OCI-M2 (cell line): Measurements from ENCODE around the gene SYT9.

Experiments
- DNase-seq: peaks from one replicate; lab custom pipeline; 2025; ENCODE audit not compliant: unreplicated experiment; lab: John Stamatoyannopoulos, UW

The SYT9 gene

DNA sequence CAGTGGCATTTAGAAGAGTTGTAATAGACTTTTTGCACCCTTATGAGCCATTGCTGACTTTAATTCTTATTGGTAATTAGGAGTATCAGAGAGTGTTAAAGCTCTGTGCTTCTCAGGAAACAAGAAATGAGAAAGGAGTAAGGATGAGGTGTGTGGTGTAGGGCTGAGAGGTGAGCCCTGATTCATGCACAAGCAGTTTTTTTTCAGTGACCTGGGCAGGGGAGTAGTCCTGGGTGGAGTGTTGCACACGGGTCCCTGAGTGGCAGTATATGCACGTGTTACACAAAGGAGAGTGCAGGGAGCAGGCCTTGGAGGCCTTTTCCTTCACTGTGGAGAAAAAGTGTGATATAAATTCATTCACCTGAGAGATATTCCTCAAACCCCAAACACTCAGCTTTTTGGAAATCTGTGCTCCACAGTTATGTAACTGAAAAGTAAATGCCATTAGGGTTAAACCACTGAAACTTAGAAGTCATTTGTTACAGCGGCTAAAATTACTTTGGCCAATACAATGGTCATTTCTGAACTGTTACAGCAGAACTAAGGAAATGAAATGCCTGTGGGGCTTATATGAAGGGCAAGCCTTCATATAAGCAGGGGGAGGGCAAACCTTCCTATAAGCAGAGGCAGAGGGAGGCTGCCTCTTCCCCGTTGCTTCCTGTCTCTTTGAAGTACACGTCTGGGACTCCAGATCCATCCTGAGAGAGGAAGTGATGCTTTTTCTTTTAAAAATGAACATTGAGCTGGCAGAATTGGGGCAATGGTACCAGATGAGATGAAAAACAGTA is 171.0 kb downstream of the SYT9 start:
- no peak for DNase-seq

- no peak for DNase-seq
Observed at GRCh38 chr11:7423946-7424345, 172.2 kb downstream of the SYT9 start.

- no peak for DNase-seq
Observed at GRCh38 chr11:7427733-7428132, 176.0 kb downstream of the SYT9 start.

GRCh38 chr11:7428196-7428595 is 176.5 kb downstream of the SYT9 start:
- DNase-seq: no peak

- no peak for DNase-seq
Observed at GRCh38 chr11:7430496-7430895, 178.8 kb downstream of the SYT9 start.

DNA sequence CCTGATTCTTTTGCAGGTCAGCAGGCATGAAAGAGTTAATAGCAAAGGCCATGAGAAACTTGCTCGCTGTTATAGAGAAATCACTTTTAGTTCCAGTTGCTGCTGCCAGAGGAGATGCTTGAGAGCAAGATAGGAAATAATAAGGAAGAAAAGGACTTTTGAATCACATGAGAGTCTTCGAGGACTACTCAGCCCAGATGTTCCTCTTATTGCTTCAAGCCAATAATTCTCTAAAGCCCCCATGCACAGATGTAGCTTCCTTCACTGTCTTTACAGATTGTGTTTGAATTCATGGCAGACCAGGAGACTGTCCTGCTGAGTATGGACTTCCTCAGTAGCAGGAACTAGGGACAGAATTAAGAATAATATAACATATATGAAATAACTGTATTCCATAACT is 183.5 kb downstream of the SYT9 start:
- no peak for DNase-seq

- no peak for DNase-seq
Observed at GRCh38 chr11:7436146-7436545, 184.4 kb downstream of the SYT9 start.

- DNase-seq: no peak
Observed at GRCh38 chr11:7436657-7437056, 185.0 kb downstream of the SYT9 start.

DNA sequence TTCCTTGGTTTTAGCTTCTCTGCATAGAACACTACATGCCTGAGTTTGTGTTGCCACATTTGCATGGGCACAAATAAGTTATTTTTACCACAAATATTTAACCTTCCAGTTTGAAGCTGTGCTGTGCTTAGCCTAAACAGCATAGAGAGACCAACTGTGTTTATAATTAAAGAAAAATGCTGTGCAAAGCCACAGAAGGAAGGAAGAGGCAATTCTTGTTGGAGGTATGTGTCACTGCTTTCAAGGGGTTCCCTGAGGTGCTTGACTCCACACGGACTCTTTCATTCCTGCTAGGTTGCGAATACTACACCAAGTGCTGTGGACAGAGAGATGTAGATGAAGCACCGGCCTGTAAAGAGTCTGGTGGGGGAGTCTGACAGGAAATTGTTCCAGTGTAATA is 186.0 kb downstream of the SYT9 start:
- DNase-seq: no peak

GRCh38 chr11:7439746-7440320 is 188.1 kb downstream of the SYT9 start:
- no peak for DNase-seq

- DNase-seq: peak; percentile 1
Observed at GRCh38 chr11:7442588-7443215, 191.0 kb downstream of the SYT9 start.

DNA sequence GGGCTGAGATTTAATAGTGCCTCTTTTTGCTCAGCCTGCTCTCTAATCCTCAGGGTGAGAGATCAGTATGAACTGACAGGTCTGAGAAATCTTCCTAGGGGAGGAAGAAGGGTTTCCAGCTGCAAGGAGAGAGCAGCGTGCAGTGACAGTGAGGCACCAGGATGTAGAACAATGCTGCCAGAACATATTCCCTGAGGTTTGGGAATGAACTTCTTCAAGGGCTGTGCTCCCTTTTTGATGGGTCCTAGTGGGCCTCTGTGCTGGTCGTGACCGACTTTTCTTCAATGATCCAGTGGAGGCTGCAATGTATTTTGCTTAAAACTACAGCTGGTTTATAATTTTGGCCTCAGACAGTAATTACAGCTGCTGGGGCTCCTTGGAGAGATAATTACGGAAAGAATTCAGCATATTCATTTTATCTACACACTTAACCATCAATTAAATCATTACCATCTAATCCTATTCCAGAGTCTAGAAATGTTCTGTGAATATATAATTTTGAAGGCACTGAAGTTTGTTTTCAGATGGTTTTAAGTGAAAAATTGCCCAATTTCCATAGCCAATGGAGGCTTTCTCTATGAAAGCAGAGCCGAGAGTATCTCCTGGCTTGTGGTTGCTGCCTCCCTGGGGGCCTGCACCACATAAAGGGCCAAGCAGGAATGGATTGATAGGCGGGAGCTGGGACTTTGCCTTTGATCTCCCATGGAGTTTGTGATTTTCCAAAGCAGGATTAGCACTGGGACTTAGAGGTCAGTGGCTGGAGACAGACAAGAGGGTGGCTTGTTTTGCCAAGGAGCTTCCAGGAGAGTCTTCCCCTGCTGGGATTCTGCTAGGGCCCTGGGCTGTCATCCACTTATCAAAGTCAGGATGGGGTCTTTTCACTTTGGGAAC is 192.6 kb downstream of the SYT9 start:
- DNase-seq: no peak

DNA sequence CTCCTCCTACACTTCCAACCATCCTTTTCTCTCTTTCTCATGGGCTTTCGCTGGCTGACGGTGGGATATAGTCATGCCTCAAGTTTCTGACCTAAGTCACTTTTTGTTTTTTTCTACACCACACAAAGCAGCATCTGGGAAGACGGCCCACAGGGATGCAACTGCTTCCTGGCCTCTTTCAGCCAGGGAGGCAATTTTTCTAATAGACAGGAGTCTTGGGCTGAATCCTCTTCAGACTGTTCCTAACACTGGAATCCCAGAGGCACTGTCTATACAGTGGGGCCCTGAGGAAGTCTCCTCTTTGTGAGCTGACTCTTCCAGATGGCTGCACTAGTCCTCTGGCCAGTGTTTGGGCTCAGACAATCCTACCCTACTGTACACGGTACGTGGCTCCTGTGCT is 193.9 kb downstream of the SYT9 start:
- no peak for DNase-seq

- DNase-seq: no peak
Observed at GRCh38 chr11:7448201-7448600, 196.5 kb downstream of the SYT9 start.

DNA sequence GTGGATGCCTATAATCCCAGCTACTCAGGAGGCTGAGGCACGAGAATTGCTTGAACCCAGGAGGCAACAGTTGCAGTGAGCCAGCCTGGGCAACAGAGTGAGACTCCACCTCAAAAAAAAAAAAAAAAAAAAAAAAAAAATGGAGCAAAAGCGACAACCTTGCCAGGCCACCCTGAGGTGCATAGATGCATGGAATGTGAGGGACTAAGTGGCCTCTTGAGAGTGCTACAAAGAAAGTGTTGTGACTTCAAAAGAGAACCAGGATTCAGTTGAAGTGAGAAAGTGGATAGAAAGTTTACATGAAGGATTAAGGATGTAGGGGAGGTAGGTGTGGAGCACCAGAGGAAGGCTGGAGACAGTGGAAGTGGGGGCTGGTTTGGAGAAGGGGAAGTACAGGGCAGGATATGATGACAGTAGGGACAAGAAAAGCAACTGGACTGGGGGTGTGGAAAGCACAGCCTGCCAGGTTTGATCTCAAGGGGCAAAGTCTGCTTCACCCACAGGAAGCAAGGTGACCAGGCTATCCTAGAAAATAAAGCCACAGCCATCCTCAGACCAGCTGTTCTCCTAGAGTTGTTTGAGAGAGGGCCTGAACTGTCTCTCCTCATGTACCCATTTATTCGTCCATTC is 197.6 kb downstream of the SYT9 start:
- no peak for DNase-seq

- DNase-seq: no peak
Observed at GRCh38 chr11:7449841-7450214, 198.1 kb downstream of the SYT9 start.

GRCh38 chr11:7450836-7451235 is 199.1 kb downstream of the SYT9 start:
- no peak for DNase-seq

DNA sequence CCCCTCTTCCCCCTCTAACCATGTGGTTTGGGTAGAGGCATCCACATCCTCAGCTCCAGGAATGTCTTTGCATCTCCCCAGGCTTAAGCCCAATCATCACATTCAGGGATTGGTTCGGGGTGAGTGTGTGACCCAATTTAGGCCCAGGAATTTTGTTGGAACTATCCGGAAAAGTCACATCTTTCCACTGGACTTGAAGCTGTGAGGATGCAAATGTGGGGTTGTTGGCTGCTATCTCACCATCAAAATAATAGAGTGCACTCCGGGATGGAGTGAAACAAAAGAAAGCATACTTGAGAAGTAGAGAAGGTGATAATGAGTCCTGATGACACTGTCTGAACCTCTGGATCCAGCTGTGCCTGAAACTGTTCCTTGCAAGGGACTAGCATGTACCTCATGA is 199.8 kb downstream of the SYT9 start:
- DNase-seq: no peak

- DNase-seq: no peak
Observed at GRCh38 chr11:7451952-7452494, 200.3 kb downstream of the SYT9 start.

- no peak for DNase-seq
Observed at GRCh38 chr11:7454854-7455253, 203.2 kb downstream of the SYT9 start.

DNA sequence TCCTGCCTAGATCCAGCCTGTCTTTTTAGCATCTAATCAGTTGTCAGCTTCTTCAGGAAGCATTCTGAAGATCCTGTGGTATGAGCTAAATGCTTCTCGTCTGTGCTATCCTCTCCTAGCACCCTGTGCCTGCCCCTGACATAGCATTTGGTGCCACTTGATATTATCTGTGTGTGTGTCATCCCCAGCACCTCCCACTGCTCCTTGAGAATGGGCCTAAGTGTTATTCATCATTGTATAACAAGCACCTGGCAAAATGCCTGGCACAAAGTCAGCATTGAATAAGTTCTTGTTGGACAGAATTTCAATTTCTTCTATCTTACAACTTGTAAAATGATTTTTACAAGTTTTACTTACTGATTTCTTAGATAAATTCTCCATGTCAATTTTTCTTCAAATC is 205.5 kb downstream of the SYT9 start:
- no peak for DNase-seq
